Activated naive CD8-positive, alpha-beta T cell treated with anti-CD3 and anti-CD28 coated beads, Interleukin-2, amount 50 U/mL, for 16 hours (primary cell): ENCODE results near the gene PMEPA1.

ENCODE experiments used
- DNase-seq: peaks from one replicate; pipeline ENCODE4 v3.0.0-alpha.2; 2020; ENCODE audit warnings: low read depth, low spot score

The PMEPA1 gene

GRCh38 chr20:57693670-57694329 lies 16.0 kb downstream of the PMEPA1 start:
- DNase-seq: no peak

- DNase-seq: no peak
Measured at GRCh38 chr20:57693002-57693582, 16.7 kb downstream of the PMEPA1 start.

GRCh38 chr20:57692393-57692792 lies 17.4 kb downstream of the PMEPA1 start:
- no peak for DNase-seq

- DNase-seq: no peak
Measured at GRCh38 chr20:57691699-57692098, 18.1 kb downstream of the PMEPA1 start.

- no peak for DNase-seq
Measured at GRCh38 chr20:57690525-57690924, 19.3 kb downstream of the PMEPA1 start.

GRCh38 chr20:57689745-57690481 lies 19.9 kb downstream of the PMEPA1 start:
- DNase-seq: no peak

- no peak for DNase-seq
Measured at GRCh38 chr20:57688864-57689263, 21.0 kb downstream of the PMEPA1 start.

- DNase-seq: no peak
Measured at GRCh38 chr20:57688295-57688694, 21.5 kb downstream of the PMEPA1 start.

- no peak for DNase-seq
Measured at GRCh38 chr20:57686931-57687652, 22.7 kb downstream of the PMEPA1 start.

- DNase-seq: no peak
Measured at GRCh38 chr20:57685146-57685758, 24.6 kb downstream of the PMEPA1 start.

- no peak for DNase-seq
Measured at GRCh38 chr20:57684808-57685140, 25.0 kb downstream of the PMEPA1 start.

GRCh38 chr20:57683881-57684807 lies 25.7 kb downstream of the PMEPA1 start:
- no peak for DNase-seq

- DNase-seq: no peak
Measured at GRCh38 chr20:57683287-57683686, 26.5 kb downstream of the PMEPA1 start.

GRCh38 chr20:57682184-57683101 lies 27.4 kb downstream of the PMEPA1 start:
- DNase-seq: no peak

GRCh38 chr20:57680934-57681914 lies 28.6 kb downstream of the PMEPA1 start:
- no peak for DNase-seq

GRCh38 chr20:57680131-57680716 lies 29.6 kb downstream of the PMEPA1 start:
- DNase-seq: no peak

- no peak for DNase-seq
Measured at GRCh38 chr20:57679113-57679512, 30.7 kb downstream of the PMEPA1 start.

- DNase-seq: no peak
Measured at GRCh38 chr20:57678340-57678739, 31.5 kb downstream of the PMEPA1 start.
